WI38 (cell line): ENCODE data around the gene RNASE8.

Experiments used
- H3K4me3 ChIP-seq: 2 replicates; pipeline ENCODE4 v1.5.1; 2011; ENCODE audit warnings: low read depth, mild to moderate bottlenecking, control low read depth, low read length
- TF ChIP-seq, protein P1 (sequence below): IDR thresholded peaks from 2 replicates; pipeline ENCODE4 v1.5.1; 2012; ENCODE audit warnings: low read depth, mild to moderate bottlenecking, control low read depth, low read length

Gene RNASE8

GRCh38 chr14:21063479-21063878, 5.9 kb downstream of the RNASE8 start:
- H3K4me3 ChIP-seq = no peak overlapping the region
- TF ChIP-seq, protein P1, sequence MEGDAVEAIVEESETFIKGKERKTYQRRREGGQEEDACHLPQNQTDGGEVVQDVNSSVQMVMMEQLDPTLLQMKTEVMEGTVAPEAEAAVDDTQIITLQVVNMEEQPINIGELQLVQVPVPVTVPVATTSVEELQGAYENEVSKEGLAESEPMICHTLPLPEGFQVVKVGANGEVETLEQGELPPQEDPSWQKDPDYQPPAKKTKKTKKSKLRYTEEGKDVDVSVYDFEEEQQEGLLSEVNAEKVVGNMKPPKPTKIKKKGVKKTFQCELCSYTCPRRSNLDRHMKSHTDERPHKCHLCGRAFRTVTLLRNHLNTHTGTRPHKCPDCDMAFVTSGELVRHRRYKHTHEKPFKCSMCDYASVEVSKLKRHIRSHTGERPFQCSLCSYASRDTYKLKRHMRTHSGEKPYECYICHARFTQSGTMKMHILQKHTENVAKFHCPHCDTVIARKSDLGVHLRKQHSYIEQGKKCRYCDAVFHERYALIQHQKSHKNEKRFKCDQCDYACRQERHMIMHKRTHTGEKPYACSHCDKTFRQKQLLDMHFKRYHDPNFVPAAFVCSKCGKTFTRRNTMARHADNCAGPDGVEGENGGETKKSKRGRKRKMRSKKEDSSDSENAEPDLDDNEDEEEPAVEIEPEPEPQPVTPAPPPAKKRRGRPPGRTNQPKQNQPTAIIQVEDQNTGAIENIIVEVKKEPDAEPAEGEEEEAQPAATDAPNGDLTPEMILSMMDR = no peak

DNA sequence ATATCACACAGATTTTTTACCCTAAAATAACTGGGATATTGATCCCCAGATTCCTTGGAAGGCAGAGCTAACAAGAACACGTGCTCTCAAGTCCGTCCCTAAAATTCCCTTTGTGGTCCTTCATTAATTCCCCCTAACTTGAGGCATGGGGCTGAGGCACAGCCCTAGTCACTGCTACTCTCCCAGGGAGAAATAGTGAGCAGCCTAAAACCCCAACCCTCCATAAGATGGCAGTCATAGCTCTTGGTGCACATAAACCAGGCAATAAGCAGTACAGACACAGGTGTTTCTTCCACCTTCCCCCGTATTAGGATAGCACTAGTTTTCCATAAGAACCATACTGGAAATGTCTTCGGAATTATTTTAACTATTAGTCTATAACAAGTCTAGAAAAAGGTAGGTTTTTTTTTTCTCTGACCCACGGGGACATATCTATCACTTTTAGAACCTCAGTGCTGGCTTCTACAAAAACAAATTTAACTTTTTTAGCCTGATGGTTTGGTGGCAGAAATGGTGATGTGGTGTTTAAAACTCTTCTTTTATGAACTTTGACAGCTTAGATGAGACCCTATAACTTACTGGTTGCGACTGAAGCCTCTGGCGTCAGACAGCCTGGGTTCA, 9.4 kb downstream of the RNASE8 start:
- H3K4me3 ChIP-seq = no peak overlapping the region
- TF ChIP-seq, protein P1 = no peak

- H3K4me3 ChIP-seq = peak overlapping the region; percentile 82
- TF ChIP-seq, protein P1 = peak; percentile 60
Observed at GRCh38 chr14:21068521-21069387, 11.1 kb downstream of the RNASE8 start.

GRCh38 chr14:21069388-21070082, 11.9 kb downstream of the RNASE8 start:
- peak overlapping the region; percentile 82 for H3K4me3 ChIP-seq
- TF ChIP-seq, protein P1 = no peak

- TF ChIP-seq, protein P1 = no peak
Observed at GRCh38 chr14:21070083-21070609, 12.5 kb downstream of the RNASE8 start, which contains the start of gene ARHGEF40. ARHGEF40 (plus strand) TSS chr14:21070304; CDS start chr14:21070397, 93 bp downstream.

DNA sequence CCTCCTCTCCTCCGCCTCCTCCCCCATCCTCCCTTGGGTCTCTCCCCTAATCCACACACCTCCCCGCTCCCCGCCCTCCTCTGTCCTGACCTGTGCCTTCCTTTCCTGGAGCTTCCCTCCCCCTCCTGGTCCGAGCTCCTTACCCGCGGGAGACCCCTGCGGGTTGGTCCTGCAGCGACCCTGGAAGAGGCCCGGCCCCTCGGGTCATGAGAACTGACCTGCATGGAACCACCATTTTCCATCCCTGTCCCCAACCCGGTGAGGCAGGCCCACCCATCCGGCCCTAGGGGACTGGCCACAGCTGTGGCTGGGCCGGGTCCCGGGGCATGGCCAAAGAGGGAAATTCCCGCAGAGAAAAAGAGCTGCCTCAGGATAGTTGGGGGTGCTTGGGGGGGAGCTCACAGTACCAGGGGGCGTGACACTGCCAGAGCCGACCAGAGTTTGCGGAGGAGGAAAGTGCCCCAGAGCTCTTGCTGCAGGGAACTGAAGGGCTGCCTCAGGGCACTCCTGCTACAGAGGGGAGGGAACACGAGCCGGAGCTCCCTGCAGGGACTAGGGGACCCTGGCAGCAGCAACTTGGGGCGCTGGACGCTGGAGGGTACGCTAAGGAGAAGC, 13.1 kb downstream of the RNASE8 start:
- TF ChIP-seq, protein P1 = no peak
- peak overlapping the region; percentile 82 for H3K4me3 ChIP-seq

More at GRCh38 chr14:21070083-21070609, 12.5 kb downstream of the RNASE8 start, which contains the start of gene ARHGEF40:
- peak within 1 kb of the TSS; percentile 82 for H3K4me3 ChIP-seq
